Measurements from ENCODE around the gene RBM19. TPM values are rescaled to one million over a fixed set of nuclear protein-coding genes. Genes with fewer than 3 reads are reported as not detected.

RBM19 gene
- total and polyA plus RNA-seq, 2 donors (not counting 1 experiment from before 2014, with no cell fraction given) = 10.5 to 16.5 TPM

GRCh38 chr12:113778432-113779132 lies 187.5 kb downstream of the RBM19 start:
- H3K36me3 ChIP-seq (ENCODE audit: control insufficient read depth, insufficient read depth, low read length) = no peaks in the 10 kb centered on the region
- no peaks in the 10 kb centered on the region for H3K4me1 ChIP-seq (ENCODE audit: control insufficient read depth, extremely low read depth, insufficient read depth, low read length)
- no peaks in the 10 kb centered on the region for H3K79me2 ChIP-seq (ENCODE audit: control insufficient read depth, insufficient read depth, low read length)
- no peaks in the 10 kb centered on the region for H4K20me1 ChIP-seq (ENCODE audit: control insufficient read depth, extremely low read depth, insufficient read depth, low read length)
- H3K4me3 ChIP-seq (replicated peaks in 1 of 4; ENCODE audit: control extremely low read depth in 1 of 4, insufficient read depth in 1 of 4, low read depth in 3 of 4, low read length in 4 of 4) = no peak overlapping the region
- no peak overlapping the region for H3K9ac ChIP-seq (ENCODE audit: insufficient read depth, low read length)
- H3K27me3 ChIP-seq (ENCODE audit: control insufficient read depth, insufficient read depth, low read length) = no peaks in the 10 kb centered on the region
- no peak for TF ChIP-seq EZH2 (IDR thresholded peaks at IDR 0.05; ENCODE audit: low read length, missing control alignments)
- TF ChIP-seq CTCF (conservative IDR thresholded peaks at IDR 0.05 in 1 of 2, IDR thresholded peaks at IDR 0.05 in 1 of 2; ENCODE audit: low read depth in 1 of 2, low read length in 2 of 2) = no peak
- H3K9me3 ChIP-seq (ENCODE audit: control insufficient read depth, insufficient read depth, low read depth, low read length) = no peaks in the 10 kb centered on the region
- H2AFZ ChIP-seq (ENCODE audit: low read length) = no peak overlapping the region
- no peak overlapping the region for H3K4me2 ChIP-seq (ENCODE audit: extremely low read depth, insufficient read depth, low read length)
- H3K27ac ChIP-seq (ENCODE audit: insufficient read depth, low read length) = no peak overlapping the region
- DNase-seq (ENCODE audit: low read depth in 2 of 2) = no peak

GRCh38 chr12:113777751-113778150 lies 188.4 kb downstream of the RBM19 start:
- Histone ChIP-seq H3K4me2 (ENCODE audit: extremely low read depth, insufficient read depth, low read length) (no peak overlapping the region), H3K4me3 (replicated peaks in 1 of 4; ENCODE audit: control extremely low read depth in 1 of 4, insufficient read depth in 1 of 4, low read depth in 3 of 4, low read length in 4 of 4) (no peak overlapping the region), H3K9me3 (ENCODE audit: control insufficient read depth, insufficient read depth, low read depth, low read length) (no peaks in the 10 kb centered on the region), H3K79me2 (ENCODE audit: control insufficient read depth, insufficient read depth, low read length) (no peaks in the 10 kb centered on the region), H2AFZ (ENCODE audit: low read length) (no peak overlapping the region), H3K27ac (ENCODE audit: insufficient read depth, low read length) (no peak overlapping the region), H4K20me1 (ENCODE audit: control insufficient read depth, extremely low read depth, insufficient read depth, low read length) (no peaks in the 10 kb centered on the region), H3K9ac (ENCODE audit: insufficient read depth, low read length) (no peak overlapping the region), H3K4me1 (ENCODE audit: control insufficient read depth, extremely low read depth, insufficient read depth, low read length) (no peaks in the 10 kb centered on the region), H3K27me3 (ENCODE audit: control insufficient read depth, insufficient read depth, low read length) (no peaks in the 10 kb centered on the region), H3K36me3 (ENCODE audit: control insufficient read depth, insufficient read depth, low read length) (no peaks in the 10 kb centered on the region)
- DNase-seq (ENCODE audit: low read depth in 2 of 2) = no peak
- TF ChIP-seq CTCF (conservative IDR thresholded peaks at IDR 0.05 in 1 of 2, IDR thresholded peaks at IDR 0.05 in 1 of 2; ENCODE audit: low read depth in 1 of 2, low read length in 2 of 2) (no peak), EZH2 (IDR thresholded peaks at IDR 0.05; ENCODE audit: low read length, missing control alignments) (no peak)

GRCh38 chr12:113776536-113776935 lies 189.6 kb downstream of the RBM19 start:
- H2AFZ ChIP-seq (ENCODE audit: low read length) = no peak overlapping the region
- H3K36me3 ChIP-seq (ENCODE audit: control insufficient read depth, insufficient read depth, low read length) = no peaks in the 10 kb centered on the region
- H3K9me3 ChIP-seq (ENCODE audit: control insufficient read depth, insufficient read depth, low read depth, low read length) = no peaks in the 10 kb centered on the region
- H3K4me3 ChIP-seq (replicated peaks in 1 of 4; ENCODE audit: control extremely low read depth in 1 of 4, insufficient read depth in 1 of 4, low read depth in 3 of 4, low read length in 4 of 4) = no peak overlapping the region
- H3K79me2 ChIP-seq (ENCODE audit: control insufficient read depth, insufficient read depth, low read length) = no peaks in the 10 kb centered on the region
- no peak overlapping the region for H3K4me2 ChIP-seq (ENCODE audit: extremely low read depth, insufficient read depth, low read length)
- DNase-seq (ENCODE audit: low read depth in 2 of 2) = no peak
- H3K27ac ChIP-seq (ENCODE audit: insufficient read depth, low read length) = no peak overlapping the region
- H4K20me1 ChIP-seq (ENCODE audit: control insufficient read depth, extremely low read depth, insufficient read depth, low read length) = no peaks in the 10 kb centered on the region
- H3K4me1 ChIP-seq (ENCODE audit: control insufficient read depth, extremely low read depth, insufficient read depth, low read length) = no peaks in the 10 kb centered on the region
- TF ChIP-seq CTCF (conservative IDR thresholded peaks at IDR 0.05 in 1 of 2, IDR thresholded peaks at IDR 0.05 in 1 of 2; ENCODE audit: low read depth in 1 of 2, low read length in 2 of 2) (no peak), EZH2 (IDR thresholded peaks at IDR 0.05; ENCODE audit: low read length, missing control alignments) (no peak)
- no peak overlapping the region for H3K9ac ChIP-seq (ENCODE audit: insufficient read depth, low read length)
- H3K27me3 ChIP-seq (ENCODE audit: control insufficient read depth, insufficient read depth, low read length) = no peaks in the 10 kb centered on the region
